ENCODE measurements around the gene SPEG. TPM values are rescaled to one million over a fixed set of nuclear protein-coding genes. Genes with fewer than 3 reads are reported as not detected.
A peak's percentile ranks its signal among the peaks of the same experiment; 100 is the strongest.

SPEG gene
- total RNA-seq, 1 experiment from 2014 or later, result 55.3 TPM

GRCh38 chr2:219508971-219509779 lies 74.5 kb downstream of the SPEG start:
- Mint-ChIP-seq H3K27me3 (ENCODE audit: low read depth) (peaks cover 35% of the 10 kb centered on the region), H3K4me3 (peak overlapping the region; percentile 72), H3K9me3 (no peaks in the 10 kb centered on the region), H3K27ac (no peak overlapping the region), H3K36me3 (peaks cover 7% of the 10 kb centered on the region), H3K4me1 (peaks cover 72% of the 10 kb centered on the region)
- POLR2A ChIA-PET, result interaction anchor here (0.8 to 1.9 kb wide), 10 partner anchors 9 to 21 kb away, joined by 3 to 13 read pairs (median 4); partner anchors contain the start of gene GMPPA
- CTCF ChIA-PET, result interaction anchor here (0.6 to 41.3 kb wide), 31 partner anchors 11 to 256 kb away, joined by 3 to 2316 read pairs (median 7); partner anchors contain the start of genes CHPF, DES, DNPEP and GMPPA
- TF ChIP-seq, protein P1, sequence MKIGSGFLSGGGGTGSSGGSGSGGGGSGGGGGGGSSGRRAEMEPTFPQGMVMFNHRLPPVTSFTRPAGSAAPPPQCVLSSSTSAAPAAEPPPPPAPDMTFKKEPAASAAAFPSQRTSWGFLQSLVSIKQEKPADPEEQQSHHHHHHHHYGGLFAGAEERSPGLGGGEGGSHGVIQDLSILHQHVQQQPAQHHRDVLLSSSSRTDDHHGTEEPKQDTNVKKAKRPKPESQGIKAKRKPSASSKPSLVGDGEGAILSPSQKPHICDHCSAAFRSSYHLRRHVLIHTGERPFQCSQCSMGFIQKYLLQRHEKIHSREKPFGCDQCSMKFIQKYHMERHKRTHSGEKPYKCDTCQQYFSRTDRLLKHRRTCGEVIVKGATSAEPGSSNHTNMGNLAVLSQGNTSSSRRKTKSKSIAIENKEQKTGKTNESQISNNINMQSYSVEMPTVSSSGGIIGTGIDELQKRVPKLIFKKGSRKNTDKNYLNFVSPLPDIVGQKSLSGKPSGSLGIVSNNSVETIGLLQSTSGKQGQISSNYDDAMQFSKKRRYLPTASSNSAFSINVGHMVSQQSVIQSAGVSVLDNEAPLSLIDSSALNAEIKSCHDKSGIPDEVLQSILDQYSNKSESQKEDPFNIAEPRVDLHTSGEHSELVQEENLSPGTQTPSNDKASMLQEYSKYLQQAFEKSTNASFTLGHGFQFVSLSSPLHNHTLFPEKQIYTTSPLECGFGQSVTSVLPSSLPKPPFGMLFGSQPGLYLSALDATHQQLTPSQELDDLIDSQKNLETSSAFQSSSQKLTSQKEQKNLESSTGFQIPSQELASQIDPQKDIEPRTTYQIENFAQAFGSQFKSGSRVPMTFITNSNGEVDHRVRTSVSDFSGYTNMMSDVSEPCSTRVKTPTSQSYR (CRISPR knock-in tag; IDR thresholded peaks at IDR 0.05), result 0 out of 2 replicates have a peak, but pooled peaks have one; percentile 47
- TF ChIP-seq ZNF671 (CRISPR knock-in tag; IDR thresholded peaks at IDR 0.05), result no peak
- ATAC-seq (peak; percentile 4), DNase-seq (ENCODE audit: low spot score) (no peak)

DNA sequence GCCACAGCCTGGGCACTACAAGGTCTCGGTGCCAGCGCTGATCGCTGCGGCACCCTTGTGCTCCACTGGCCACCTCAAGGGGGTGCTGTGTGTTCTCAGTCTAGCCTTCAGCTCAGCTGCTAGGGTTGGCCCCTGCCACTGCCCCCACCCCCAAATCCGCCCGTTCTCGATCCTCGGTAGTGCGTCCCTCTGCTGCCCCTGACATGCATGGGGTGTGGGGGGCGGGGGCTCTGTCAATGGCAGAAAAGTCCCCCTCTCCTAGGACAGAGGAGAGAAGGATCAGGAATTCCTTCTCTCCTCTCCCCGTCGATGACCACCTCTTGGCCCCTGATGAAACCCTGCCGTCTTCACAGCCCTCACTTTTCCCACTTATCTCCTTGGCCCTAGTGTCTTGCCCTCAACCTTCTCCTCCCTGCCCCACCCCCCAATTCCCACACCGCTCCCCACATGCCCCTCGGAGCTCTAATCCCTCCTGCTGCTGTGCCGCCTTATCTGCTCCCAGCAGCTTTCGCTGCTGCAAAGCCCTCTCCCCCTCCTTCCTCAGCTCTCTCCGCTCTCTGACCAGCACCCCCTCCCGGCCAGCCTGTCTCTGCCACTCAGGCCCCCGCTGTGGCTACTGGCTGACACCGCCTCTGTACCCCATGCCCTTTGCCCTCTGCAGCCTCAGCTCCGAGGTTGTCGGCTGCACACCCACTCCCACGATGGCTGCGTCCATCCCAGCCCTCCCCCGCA lies 75.3 kb downstream of the SPEG start:
- POLR2A ChIA-PET, result interaction anchor here (0.6 to 1.9 kb wide), 11 partner anchors 10 to 49 kb away, joined by 3 to 13 read pairs (median 3); partner anchors contain the start of gene GMPPA
- peak overlapping the region; percentile 72 for H3K4me3 Mint-ChIP-seq
- peak; percentile 57 for ATAC-seq

More for the DNA sequence above, 75.3 kb downstream of the SPEG start:
- Mint-ChIP-seq H3K9me3 (no peaks in the 10 kb centered on the region), H3K27me3 (ENCODE audit: low read depth) (peaks cover 41% of the 10 kb centered on the region), H3K27ac (no peak overlapping the region), H3K36me3 (no peaks in the 10 kb centered on the region; the same call in 1 of the 2 replicates), H3K4me1 (peaks cover 70% of the 10 kb centered on the region)
- TF ChIP-seq CTCF (IDR thresholded peaks at IDR 0.05), result peak; percentile 31
- no peak for TF ChIP-seq GRHL2 (CRISPR knock-in tag; IDR thresholded peaks at IDR 0.05; ENCODE audit: insufficient replicate concordance, severe bottlenecking)
- TF ChIP-seq, protein P1 (CRISPR knock-in tag; IDR thresholded peaks at IDR 0.05), result peak; percentile 40; the same call in 1 of the 2 replicates
- peak; percentile 82 for DNase-seq (ENCODE audit: low spot score)
- CTCF ChIA-PET, result interaction anchor here (0.6 to 41.3 kb wide), 37 partner anchors 10 to 333 kb away, joined by 3 to 2316 read pairs (median 6); partner anchors contain the start of genes CHPF, CNPPD1, DES and DNPEP
